ENCODE measurements around the gene GREB1L. TPM values are rescaled to one million over a fixed set of nuclear protein-coding genes. Genes with fewer than 3 reads are reported as not detected.
"Not testable (repeated sequence)": the region's sequence is repeated elsewhere in the genome, so short reads cannot be mapped to it uniquely, and the experiment has no call there.

The GREB1L gene
- total RNA-seq, 4 donors from 2014 or later, result 5.1 to 17.8 (median 6.9) TPM

GRCh38 chr18:21269349-21269748 is 27.3 kb downstream of the GREB1L start:
- TF ChIP-seq CTCF (IDR thresholded peaks at IDR 0.05), result no peak
- no peak for TF ChIP-seq EP300 (IDR thresholded peaks at IDR 0.05)
- TF ChIP-seq POLR2A (IDR thresholded peaks at IDR 0.05), result no peak
- Histone ChIP-seq H3K4me1 (no peaks in the 10 kb centered on the region), H3K9me3 (no peaks in the 10 kb centered on the region), H3K36me3 (no peaks in the 10 kb centered on the region), H3K27ac (no peak overlapping the region), H3K4me3 (no peak overlapping the region), H3K27me3 (no peaks in the 10 kb centered on the region)
- 0% methylated on average over 1 of the region's 1 CpG for WGBS, 2 donors
- no peak for DNase-seq (ENCODE audit: low spot score in 2 of 2)

- no peaks in the 10 kb centered on the region for H3K27me3 ChIP-seq
- 76 to 78% methylated on average over 3 of the region's 3 CpGs for WGBS, 2 donors
- no peaks in the 10 kb centered on the region for H3K36me3 ChIP-seq
- H3K27ac ChIP-seq, result no peak overlapping the region
- DNase-seq (ENCODE audit: low spot score in 2 of 2), result no peak
- H3K9me3 ChIP-seq, result no peaks in the 10 kb centered on the region
- no peak overlapping the region for H3K4me3 ChIP-seq
- TF ChIP-seq POLR2A (IDR thresholded peaks at IDR 0.05) (no peak), CTCF (IDR thresholded peaks at IDR 0.05) (no peak), EP300 (IDR thresholded peaks at IDR 0.05) (no peak)
- no peaks in the 10 kb centered on the region for H3K4me1 ChIP-seq
These were observed 28.4 kb downstream of the GREB1L start for GRCh38 chr18:21270453-21270852.

- Histone ChIP-seq H3K9me3 (no peaks in the 10 kb centered on the region), H3K4me1 (no peaks in the 10 kb centered on the region), H3K27ac (no peak overlapping the region), H3K27me3 (no peaks in the 10 kb centered on the region), H3K36me3 (no peaks in the 10 kb centered on the region), H3K4me3 (no peak overlapping the region)
- 24 to 42% methylated on average over 4 of the region's 4 CpGs for WGBS, 2 donors
- TF ChIP-seq CTCF (IDR thresholded peaks at IDR 0.05) (no peak), EP300 (IDR thresholded peaks at IDR 0.05) (no peak), POLR2A (IDR thresholded peaks at IDR 0.05) (no peak)
- no peak for DNase-seq (ENCODE audit: low spot score in 2 of 2)
These were observed 30.1 kb downstream of the GREB1L start for GRCh38 chr18:21272016-21272579.

GRCh38 chr18:21273568-21273967 is 31.5 kb downstream of the GREB1L start:
- Histone ChIP-seq H3K4me1 (no peaks in the 10 kb centered on the region), H3K9me3 (no peaks in the 10 kb centered on the region), H3K27me3 (no peaks in the 10 kb centered on the region), H3K27ac (no peak overlapping the region), H3K4me3 (no peak overlapping the region), H3K36me3 (no peaks in the 10 kb centered on the region)
- 63 to 71% methylated on average over 3 of the region's 3 CpGs for WGBS, 2 donors
- TF ChIP-seq EP300 (IDR thresholded peaks at IDR 0.05), result no peak
- DNase-seq (ENCODE audit: low spot score in 2 of 2), result no peak

GRCh38 chr18:21275645-21276044 is 33.6 kb downstream of the GREB1L start:
- no peaks in the 10 kb centered on the region for H3K9me3 ChIP-seq
- H3K36me3 ChIP-seq, result no peaks in the 10 kb centered on the region
- 86 to 93% methylated on average over 7 of the region's 7 CpGs for WGBS, 2 donors
- H3K27ac ChIP-seq, result no peak overlapping the region
- DNase-seq (ENCODE audit: low spot score in 2 of 2), result no peak
- no peak for TF ChIP-seq CTCF (IDR thresholded peaks at IDR 0.05)
- no peak for TF ChIP-seq EP300 (IDR thresholded peaks at IDR 0.05)
- TF ChIP-seq POLR2A (IDR thresholded peaks at IDR 0.05), result no peak
- no peaks in the 10 kb centered on the region for H3K27me3 ChIP-seq
- no peak overlapping the region for H3K4me3 ChIP-seq
- no peaks in the 10 kb centered on the region for H3K4me1 ChIP-seq

GRCh38 chr18:21277578-21277977 is 35.5 kb downstream of the GREB1L start:
- H3K4me3 ChIP-seq, result no peak overlapping the region
- TF ChIP-seq POLR2A (IDR thresholded peaks at IDR 0.05) (no peak), CTCF (IDR thresholded peaks at IDR 0.05) (no peak), EP300 (IDR thresholded peaks at IDR 0.05) (no peak)
- H3K4me1 ChIP-seq, result no peaks in the 10 kb centered on the region
- H3K9me3 ChIP-seq, result no peaks in the 10 kb centered on the region
- H3K27me3 ChIP-seq, result no peaks in the 10 kb centered on the region
- DNase-seq (ENCODE audit: low spot score in 2 of 2), result no peak
- H3K27ac ChIP-seq, result no peak overlapping the region
- WGBS, 2 donors, result 93 to 95% methylated on average over 4 of the region's 4 CpGs
- H3K36me3 ChIP-seq, result no peaks in the 10 kb centered on the region

GRCh38 chr18:21278218-21278617 is 36.2 kb downstream of the GREB1L start:
- H3K36me3 ChIP-seq; H3K4me3 ChIP-seq; H3K27me3 ChIP-seq; H3K9me3 ChIP-seq; H3K4me1 ChIP-seq; H3K27ac ChIP-seq; DNase-seq (ENCODE audit: low spot score in 2 of 2): not testable (repeated sequence)
- 87 to 93% methylated on average over 6 of the region's 6 CpGs for WGBS, 2 donors

Measured in tibial nerve (tissue), 4 donors.